Stimulated activated CD8-positive, alpha-beta memory T cell treated with anti-CD3 and anti-CD28 coated beads, Interleukin-12 subunit alpha, Interleukin-12 subunit beta, amount 100 ng/mL, for 24 hours (primary cell): ENCODE measurements around the gene SIL1.
"Not testable (repeated sequence)": the region's sequence is repeated elsewhere in the genome, so short reads cannot be mapped to it uniquely, and the experiment has no call there.

Experiments used
- DNase-seq: peaks from one replicate; pipeline ENCODE4 v3.0.0-alpha.2; 2020; ENCODE audit errors: extremely low read depth

SIL1 gene

DNA sequence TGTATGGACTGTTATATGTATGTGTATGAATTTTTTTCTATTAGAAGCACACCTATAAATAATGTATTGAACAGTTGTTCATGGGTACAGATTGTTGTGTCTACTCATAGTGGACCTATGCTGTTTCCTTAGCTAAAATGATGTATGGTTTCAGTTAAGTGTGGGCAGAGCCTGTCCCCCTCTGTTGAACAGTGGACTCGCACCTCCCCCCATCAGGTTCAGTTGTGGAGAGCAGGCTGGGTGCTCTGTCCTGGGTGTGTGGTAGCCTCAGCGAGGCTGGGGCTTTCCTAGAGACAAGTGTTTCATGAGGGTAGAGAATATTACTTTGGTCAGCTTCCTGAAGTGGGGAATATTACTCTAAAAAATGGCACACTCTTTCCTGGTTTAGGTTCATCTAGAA lies 275.7 kb downstream of the SIL1 start:
- DNase-seq, result no peak

DNA sequence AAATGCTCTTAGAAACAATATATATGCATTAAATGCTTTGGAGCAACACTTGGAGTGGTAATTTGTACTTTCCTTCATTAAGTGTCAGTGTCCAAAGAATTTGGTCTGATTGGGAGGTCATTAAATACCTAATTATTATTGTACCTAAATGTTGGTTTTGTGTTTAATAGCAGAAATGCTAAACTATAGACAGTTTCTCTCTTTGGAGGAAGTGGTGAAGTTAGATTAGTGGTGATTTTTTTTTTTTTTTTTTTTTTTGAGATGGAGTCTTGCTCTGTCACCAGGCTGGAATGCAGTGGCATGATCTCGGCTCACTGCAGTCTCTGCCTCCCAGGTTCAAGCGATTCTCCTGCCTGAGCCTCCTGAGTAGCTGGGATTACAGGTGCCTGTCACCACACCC lies 276.8 kb downstream of the SIL1 start:
- DNase-seq, result not testable (repeated sequence)

DNA sequence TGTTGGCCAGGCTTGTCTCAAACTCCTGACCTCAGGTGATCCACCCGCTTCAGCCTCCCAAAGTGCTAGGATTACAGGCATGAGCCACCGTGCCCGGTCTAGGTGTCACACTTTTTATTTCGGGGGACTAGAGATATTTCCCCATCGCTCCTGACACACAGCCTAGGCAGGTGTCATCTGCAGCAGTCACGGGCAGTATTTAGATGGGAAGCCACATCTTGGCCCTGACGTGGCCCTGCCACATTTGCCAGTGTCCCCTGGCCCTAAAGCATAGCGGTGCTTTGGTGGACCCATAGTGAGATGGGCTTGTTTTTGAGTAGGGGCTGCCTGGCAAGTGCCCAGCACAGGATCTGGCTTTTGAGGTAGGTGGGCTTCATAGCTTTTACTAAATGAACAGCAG lies 278.0 kb downstream of the SIL1 start:
- no peak for DNase-seq

DNA sequence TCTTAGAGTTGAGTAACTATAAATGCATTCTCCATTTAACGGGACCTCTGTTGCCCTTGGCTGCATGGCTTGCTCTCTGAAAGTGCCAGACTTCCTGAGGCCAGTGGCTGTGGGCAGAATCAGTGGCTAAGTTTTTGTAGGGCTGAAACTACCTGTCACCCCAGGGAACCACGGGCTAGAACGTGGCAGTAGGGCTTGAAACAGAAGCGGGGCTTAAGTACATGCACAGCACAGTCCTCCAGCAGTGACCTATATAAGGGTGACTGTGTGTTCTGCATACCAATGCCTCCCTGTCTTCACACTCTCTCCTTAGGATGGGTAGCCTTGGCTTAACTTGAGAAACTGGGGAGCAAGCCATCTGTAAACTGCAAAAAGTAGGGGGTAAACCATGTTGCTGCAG lies 279.5 kb downstream of the SIL1 start:
- no peak for DNase-seq

- no peak for DNase-seq
Observed at GRCh38 chr5:138914338-138914737, 283.8 kb downstream of the SIL1 start.

DNA sequence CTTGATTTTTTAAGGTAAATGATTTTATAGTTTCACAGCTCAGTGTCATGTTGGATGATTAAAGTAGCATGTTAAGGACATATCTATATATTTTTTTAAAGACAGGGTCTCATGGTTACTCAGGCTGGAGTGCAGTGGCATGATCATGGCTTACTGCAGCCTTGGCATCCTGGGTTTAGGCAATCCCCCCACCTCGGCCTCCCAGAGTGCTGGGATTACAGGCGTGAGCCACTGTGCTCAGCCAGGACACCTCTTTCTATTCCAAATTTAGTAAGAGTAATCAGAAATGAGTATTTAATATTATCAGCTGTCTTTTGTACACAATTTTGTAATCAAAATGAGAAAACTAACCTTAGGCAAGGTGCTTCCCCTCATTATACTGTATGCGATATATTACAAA lies 284.4 kb downstream of the SIL1 start:
- no peak for DNase-seq

DNA sequence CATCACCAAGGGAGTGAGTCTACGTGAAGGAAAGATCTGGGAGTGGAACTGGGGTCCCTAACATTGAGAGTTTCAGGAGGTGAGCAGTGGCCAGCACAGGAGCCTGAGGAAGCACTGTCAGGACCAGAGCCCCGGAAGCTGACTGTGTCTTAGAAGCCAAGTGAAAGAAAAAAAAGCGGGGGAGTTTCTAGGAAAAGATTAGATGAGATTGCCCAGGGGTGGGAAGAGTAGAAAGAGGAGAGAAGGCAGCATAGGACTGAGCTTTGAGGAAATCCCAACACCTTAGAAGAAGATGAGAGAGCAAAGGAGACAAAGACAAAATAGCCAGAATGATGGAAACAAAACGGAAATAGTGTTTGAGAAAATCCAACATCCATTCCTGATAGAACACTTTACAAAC lies 286.1 kb downstream of the SIL1 start:
- no peak for DNase-seq

GRCh38 chr5:138911441-138911840 lies 286.7 kb downstream of the SIL1 start:
- no peak for DNase-seq

GRCh38 chr5:138910546-138911185 lies 287.5 kb downstream of the SIL1 start:
- no peak for DNase-seq

DNA sequence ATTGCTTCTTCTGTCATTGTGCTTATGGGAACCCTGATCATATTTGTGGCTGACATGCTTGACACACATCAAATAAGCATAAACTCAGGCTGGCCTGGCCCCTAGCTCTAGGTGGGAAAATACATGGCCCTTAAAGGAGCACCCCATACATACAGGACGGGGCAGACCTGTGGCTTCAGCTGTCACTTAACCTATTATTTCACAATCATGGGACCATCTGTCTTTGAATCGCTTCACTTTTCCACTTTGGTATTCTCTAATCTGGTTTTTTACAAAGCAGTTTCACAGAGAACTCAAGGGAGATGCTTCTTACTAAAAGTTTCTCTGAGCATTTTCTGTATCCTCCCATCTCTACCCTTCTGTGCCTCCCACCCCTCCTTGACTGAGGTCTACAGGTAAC lies 288.4 kb downstream of the SIL1 start:
- no peak for DNase-seq

DNA sequence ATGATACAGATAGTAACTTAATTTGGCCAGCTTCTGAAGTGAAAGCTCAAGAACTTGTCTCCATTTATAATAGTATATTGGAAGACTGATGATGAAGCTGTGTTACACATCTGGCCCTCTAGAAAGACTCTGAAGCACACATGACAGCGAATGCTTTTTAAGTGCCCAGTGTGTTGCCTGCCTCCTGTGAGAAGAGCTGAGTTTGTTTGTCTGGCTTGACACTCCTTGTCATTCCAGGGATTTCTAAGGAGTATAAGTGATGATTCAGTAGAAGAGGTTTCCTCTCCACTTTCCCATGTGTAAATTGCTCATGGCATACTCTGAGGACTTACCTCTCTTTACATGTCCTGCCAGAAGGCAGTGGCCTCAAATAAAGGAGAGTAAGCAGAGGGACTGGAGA lies 292.6 kb downstream of the SIL1 start:
- DNase-seq, result no peak

DNA sequence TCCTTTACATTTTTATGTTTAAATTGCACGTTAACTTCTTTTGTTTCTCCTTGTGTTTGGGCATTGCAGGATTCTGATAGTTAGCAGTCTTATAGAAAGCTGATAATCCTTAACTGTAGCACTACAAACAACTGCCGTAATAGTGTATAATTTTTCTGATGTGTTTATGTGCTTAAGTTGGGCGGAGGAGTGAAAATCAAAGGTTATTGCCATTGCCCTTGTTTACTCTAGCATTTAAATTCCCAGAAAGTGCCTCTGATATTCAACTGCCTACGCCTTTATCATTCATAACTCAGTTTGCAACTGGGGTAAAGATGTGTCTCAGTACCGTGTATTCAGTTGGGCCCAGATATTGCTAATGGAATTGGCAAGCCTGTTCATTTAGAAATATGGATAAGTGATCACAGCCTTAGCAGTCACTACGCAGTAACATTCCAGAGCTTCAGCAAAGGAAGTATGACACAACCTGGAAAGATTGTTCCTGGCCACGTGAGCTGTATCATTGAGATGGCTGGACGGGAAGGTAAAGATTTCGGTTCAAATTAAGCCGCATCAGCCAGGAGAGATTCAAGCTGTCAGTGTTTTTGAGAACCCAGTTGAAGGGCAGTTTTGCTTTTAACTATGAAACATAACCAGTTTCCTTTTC lies 294.9 kb downstream of the SIL1 start:
- no peak for DNase-seq

GRCh38 chr5:138901716-138902115 lies 296.5 kb downstream of the SIL1 start:
- no peak for DNase-seq

GRCh38 chr5:138900281-138900965 lies 297.7 kb downstream of the SIL1 start:
- DNase-seq, result no peak

DNA sequence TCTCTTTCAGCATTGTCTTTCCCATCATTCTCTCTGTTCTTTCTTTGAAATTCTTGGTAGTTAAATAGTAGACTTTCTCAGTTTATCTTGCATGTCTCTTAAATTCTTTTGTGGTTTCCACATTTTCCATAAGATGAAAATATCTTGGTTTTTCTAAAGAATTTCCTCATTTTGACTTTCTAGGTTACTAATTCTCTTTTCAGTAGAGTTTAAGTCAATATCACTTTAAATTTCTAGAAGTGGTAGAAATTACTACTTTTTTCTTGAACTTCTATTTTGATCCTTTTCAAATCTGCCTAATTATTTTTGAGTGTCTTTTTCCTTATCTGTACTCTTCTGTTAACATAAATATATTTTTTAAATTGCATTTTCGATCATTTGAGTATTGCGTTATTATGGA lies 299.4 kb downstream of the SIL1 start:
- no peak for DNase-seq

GRCh38 chr5:138898299-138898698 lies 299.9 kb downstream of the SIL1 start:
- no peak for DNase-seq
